ENCODE results near the gene MPP3. TPM values are rescaled to one million over a fixed set of nuclear protein-coding genes. Genes with fewer than 3 reads are reported as not detected.

The MPP3 gene
- total and polyA plus RNA-seq, 10 of the 15 experiments (the other 5 are each of a cell fraction or from before 2014, with no cell fraction given), result not detected

- no peak overlapping the region for H3K4me2 ChIP-seq (ENCODE audit: control insufficient read depth, insufficient read depth)
- H3K4me3 ChIP-seq, result no peak overlapping the region
- ChIA-PET RAD21 (ENCODE audit: unreplicated experiment) (interaction anchor here (0.6 to 1.0 kb wide), 6 partner anchors 16 to 322 kb away, joined by 3 to 4 read pairs (median 3); no protein-coding TSS in a partner anchor), SMC1A (ENCODE audit: uncharacterized antibody, unreplicated experiment) (interaction anchor here (0.8 to 1.6 kb wide), 8 partner anchors 45 to 154 kb away, joined by 3 to 4 read pairs (median 3); partner anchors contain the start of gene CFAP97D1), POLR2A (interaction anchor here (0.6 kb wide), 1 partner anchor 960 kb away, joined by 4 read pairs; no protein-coding TSS in a partner anchor), CTCF (interaction anchor here (0.6 to 2.4 kb wide), 25 partner anchors 9 to 270 kb away, joined by 3 to 20 read pairs (median 3); no protein-coding TSS in a partner anchor)
- H2AFZ ChIP-seq (ENCODE audit: control insufficient read depth, low read depth, low read length), result no peak overlapping the region
- no peaks in the 10 kb centered on the region for H3K9me3 ChIP-seq (replicated peaks; ENCODE audit: control insufficient read depth, insufficient read depth, low read length)
- 5% methylated on average over 13 of the region's 13 CpGs for WGBS (ENCODE audit: insufficient coverage, insufficient replicate concordance, low lambda C conversion rate, missing lambda C conversion rate)
- no peak overlapping the region for H3K9ac ChIP-seq (ENCODE audit: control insufficient read depth, insufficient read depth, low read length)
- TF ChIP-seq SMC3 (IDR thresholded peaks at IDR 0.05; ENCODE audit: borderline replicate concordance, low read length) (peak; percentile 53; the same call in 1 of the 2 replicates), MXI1 (IDR thresholded peaks at IDR 0.05; ENCODE audit: low read depth, low read length) (no peak), RAD21 (IDR thresholded peaks at IDR 0.05; ENCODE audit: insufficient read depth, low read depth, low read length) (peak; percentile 67), BCLAF1 (IDR thresholded peaks at IDR 0.05) (no peak), YY1 (IDR thresholded peaks at IDR 0.05; ENCODE audit: low read depth, low read length) (0 out of 2 replicates have a peak, but pooled peaks have one; percentile 36), CHD2 (IDR thresholded peaks at IDR 0.05; ENCODE audit: borderline replicate concordance, low read depth, low read length) (peak; percentile 48; the same call in 1 of the 2 replicates), E2F4 (IDR thresholded peaks at IDR 0.05; ENCODE audit: low read depth, low read length) (no peak), TARDBP (IDR thresholded peaks at IDR 0.05; ENCODE audit: borderline replicate concordance) (no peak)
- TF ChIP-seq, protein P1, sequence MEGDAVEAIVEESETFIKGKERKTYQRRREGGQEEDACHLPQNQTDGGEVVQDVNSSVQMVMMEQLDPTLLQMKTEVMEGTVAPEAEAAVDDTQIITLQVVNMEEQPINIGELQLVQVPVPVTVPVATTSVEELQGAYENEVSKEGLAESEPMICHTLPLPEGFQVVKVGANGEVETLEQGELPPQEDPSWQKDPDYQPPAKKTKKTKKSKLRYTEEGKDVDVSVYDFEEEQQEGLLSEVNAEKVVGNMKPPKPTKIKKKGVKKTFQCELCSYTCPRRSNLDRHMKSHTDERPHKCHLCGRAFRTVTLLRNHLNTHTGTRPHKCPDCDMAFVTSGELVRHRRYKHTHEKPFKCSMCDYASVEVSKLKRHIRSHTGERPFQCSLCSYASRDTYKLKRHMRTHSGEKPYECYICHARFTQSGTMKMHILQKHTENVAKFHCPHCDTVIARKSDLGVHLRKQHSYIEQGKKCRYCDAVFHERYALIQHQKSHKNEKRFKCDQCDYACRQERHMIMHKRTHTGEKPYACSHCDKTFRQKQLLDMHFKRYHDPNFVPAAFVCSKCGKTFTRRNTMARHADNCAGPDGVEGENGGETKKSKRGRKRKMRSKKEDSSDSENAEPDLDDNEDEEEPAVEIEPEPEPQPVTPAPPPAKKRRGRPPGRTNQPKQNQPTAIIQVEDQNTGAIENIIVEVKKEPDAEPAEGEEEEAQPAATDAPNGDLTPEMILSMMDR (IDR thresholded peaks at IDR 0.05 in 2 of 3, conservative IDR thresholded peaks at IDR 0.05 in 1 of 3; ENCODE audit: control insufficient read depth in 2 of 3, extremely low read depth in 1 of 3, insufficient read depth in 1 of 3, low read depth in 3 of 3, low read length in 3 of 3), result peak; percentile 89 to 99 (median 97); a peak in 5 of 6 replicates
- no peaks in the 10 kb centered on the region for H3K79me2 ChIP-seq (ENCODE audit: control insufficient read depth, insufficient read depth, low read length)
- in situ Hi-C loops (cut with MboI), result no loop called here
- H3K36me3 ChIP-seq (ENCODE audit: control insufficient read depth in 2 of 2, insufficient read depth in 2 of 2, low read length in 1 of 2), result no peaks in the 10 kb centered on the region
- FAIRE-seq (no peak), ATAC-seq (peak; percentile 99), DNase-seq (ENCODE audit: low read depth, low spot score) (no peak)
- no peaks in the 10 kb centered on the region for H4K20me1 ChIP-seq (ENCODE audit: control insufficient read depth, insufficient read depth)
- intact Hi-C loops (cut with micrococcal nuclease; ENCODE audit: unreplicated experiment), result loop anchor here (5.0 kb wide), 1 partner anchor 154 kb away; no protein-coding TSS in a partner anchor
- H3K27ac ChIP-seq (ENCODE audit: control insufficient read depth, insufficient read depth), result no peak overlapping the region
- H3K27me3 ChIP-seq (replicated peaks in 1 of 2; ENCODE audit: control insufficient read depth in 2 of 2, insufficient read depth in 2 of 2, low read length in 1 of 2), result no peaks in the 10 kb centered on the region
- H3K4me1 ChIP-seq (ENCODE audit: control insufficient read depth, insufficient read depth, low read length), result no peaks in the 10 kb centered on the region
- no TSS peak for BruUV-seq (replicated peaks)
Measured at GRCh38 chr17:43846221-43846712, 13.3 kb upstream of the MPP3 start.

Measured in GM12878 (cell line).